Right forelimb (tissue), 1 donor: ENCODE results near the gene ID1.

Experiments
- DNase-seq: peaks from one replicate; pipeline ENCODE4 v3.0.0-alpha.2; 2018

The ID1 gene, protein sequence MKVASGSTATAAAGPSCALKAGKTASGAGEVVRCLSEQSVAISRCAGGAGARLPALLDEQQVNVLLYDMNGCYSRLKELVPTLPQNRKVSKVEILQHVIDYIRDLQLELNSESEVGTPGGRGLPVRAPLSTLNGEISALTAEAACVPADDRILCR

GRCh38 chr20:31605031-31605901, at the start of gene ID1:
TSS of gene ID1 (plus strand) at chr20:31605289. CDS start at chr20:31605388, 99 bp downstream.
- DNase-seq = peak; percentile 97

DNA sequence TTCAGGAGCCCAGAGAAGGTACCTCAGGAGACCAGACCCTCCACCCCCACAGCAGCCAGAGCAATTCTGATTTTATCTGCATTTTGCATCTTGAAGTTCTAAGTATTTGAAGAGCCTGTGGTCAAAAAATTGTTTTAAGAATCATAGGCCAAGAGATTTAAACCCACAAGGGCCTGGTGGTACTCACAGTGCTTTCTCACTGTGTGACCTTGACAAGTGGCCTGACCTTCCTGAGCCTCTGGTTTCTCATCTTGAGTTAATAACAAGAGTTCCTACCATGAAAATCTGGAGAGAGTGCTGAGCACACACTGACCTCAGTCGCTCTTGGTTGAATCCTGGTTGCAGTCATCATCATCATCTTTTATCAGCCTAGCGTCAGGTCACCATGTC, 45.4 kb upstream of the ID1 start:
- DNase-seq = no peak

- DNase-seq = peak; percentile 67
Measured at GRCh38 chr20:31560094-31560745, 44.9 kb upstream of the ID1 start.

DNA sequence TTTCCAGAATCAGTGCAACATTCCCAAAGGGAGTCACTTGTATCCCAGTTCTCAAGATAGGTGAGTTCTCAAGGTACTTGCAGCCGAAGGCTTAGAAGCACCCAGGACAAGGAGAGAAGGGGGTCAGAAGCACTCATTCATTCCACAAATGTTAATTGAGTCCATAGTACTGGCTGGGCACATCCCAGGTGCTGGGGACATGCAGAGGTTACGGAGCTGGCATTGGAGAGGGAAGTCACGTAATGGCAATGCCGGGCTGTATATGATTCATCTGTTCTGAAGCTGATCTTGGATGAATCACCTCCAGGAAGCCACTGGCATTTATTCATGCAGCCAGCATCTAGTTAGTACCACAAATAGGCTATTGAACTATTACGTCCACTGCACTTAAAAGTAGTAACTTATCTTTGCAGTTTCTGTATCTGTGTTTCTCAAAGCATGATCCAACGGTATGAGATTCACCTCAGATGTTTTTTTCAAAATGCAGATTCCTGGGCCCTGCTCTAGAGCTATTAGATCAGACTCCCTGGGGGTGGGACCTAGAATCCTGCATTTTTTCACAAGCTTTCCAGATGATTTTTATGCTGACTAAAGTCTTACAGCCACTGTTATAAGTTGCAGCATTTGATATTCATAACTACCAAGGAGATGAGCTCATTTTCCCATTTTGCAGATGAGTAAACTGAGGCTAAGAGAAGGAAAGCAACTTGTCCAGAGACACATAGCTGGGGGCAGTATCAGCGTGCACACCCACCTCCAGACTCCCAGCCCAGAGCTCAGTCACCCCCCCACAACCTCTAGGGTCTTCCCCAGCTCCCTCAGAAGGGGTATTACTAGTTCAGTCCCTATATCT, 44.1 kb upstream of the ID1 start:
- DNase-seq = no peak

DNA sequence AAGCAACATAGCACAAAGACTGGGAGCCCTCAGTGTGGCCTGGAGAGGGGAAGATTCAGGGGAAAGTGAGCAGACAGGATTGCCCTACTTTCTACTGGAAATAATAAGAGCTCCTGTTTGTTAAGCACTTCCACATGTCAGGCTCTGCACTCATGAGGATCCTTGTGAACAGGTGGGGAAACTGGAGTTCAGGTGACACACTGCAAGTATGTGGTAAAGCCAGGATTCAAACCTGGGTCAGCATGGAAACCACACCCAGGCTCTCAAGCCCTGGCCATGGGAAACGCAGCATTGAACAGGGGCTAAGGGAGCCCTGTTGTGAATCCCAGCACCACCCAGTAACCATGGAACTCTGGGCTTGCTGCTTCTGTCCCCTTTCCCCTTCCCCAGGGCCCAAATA, 42.8 kb upstream of the ID1 start:
- DNase-seq = no peak

GRCh38 chr20:31564284-31564683, 40.8 kb upstream of the ID1 start:
- DNase-seq = no peak

DNA sequence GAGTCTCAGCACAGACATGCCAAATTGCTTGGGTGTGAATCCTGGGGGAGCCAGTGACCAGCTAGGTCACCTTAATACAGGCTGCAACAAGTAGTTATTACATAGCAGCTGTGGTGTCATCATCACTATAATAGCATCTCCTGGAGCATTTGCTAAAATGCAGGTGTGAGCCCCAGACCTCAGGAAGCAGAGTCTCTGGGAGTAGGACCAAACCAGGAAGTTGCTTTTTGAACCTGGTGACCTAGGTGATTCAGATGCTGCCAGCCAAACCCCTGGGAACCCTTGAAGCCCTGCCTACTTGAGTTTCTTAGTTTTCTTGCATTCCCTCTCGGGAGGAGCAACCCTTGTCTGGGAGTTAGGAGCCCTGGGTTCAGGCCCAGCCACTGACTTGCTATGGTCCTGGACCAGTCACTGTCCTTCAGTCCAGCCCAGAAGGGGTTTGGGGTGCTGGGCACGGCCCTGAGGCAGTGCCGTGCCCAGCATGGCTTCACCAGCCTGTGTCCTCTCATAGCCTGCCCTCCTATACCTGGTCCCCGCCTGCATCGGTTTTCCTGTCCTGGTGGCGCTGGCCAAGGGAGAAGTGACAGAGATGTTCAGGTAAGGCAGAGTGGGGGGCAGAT, 39.3 kb upstream of the ID1 start:
- no peak for DNase-seq

DNA sequence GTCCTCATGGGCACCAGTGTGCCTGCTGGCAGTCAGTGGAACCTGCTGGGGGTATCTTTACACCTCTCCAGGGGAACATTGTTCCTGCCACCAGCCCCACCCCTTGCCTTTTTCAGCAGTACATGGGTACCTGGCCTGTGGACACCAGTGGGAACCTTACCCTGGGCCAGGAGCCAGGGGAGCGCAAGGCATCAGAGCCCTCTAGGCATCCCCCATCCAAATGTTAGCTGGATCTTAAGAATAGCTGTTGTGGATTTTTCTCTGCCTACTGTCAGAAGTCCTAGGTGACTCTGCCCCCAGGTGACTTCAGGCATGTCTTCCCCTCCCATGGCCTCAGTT, 38.8 kb upstream of the ID1 start:
- no peak for DNase-seq

DNA sequence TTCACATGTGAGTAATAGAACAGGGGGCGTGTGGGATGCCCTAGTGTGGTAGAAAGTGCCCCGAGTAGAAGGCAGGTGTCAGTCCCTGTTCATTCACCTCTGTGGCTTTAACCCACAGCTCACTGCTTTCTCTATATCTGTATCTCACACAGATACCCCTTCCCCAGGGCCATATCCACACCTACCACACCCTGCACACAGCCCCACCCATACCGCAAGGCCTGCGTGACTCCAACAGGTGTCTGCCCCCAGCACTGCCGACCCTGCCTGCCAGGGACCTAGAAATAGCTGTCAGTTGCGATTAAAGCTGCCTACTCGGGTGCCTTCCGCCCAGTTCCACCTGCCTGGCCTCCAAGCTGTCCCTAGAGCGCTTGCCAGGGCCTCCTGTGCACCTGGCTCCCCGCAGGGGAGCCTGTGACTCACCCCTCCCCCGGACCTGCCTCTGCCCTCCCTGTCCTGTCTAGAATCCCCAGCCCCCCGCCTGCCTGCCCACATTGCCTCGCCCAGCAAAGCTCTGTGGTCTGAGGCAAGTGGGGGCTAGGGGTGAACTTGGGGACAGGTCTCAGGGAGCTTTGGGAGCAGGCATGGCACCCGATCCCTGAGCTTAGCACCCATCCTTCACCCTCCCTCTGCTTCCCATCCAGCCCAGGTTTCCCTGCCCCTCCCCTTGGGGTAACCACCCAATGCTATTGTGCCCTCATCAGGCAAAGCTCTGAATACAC, 38.3 kb upstream of the ID1 start:
- no peak for DNase-seq

DNA sequence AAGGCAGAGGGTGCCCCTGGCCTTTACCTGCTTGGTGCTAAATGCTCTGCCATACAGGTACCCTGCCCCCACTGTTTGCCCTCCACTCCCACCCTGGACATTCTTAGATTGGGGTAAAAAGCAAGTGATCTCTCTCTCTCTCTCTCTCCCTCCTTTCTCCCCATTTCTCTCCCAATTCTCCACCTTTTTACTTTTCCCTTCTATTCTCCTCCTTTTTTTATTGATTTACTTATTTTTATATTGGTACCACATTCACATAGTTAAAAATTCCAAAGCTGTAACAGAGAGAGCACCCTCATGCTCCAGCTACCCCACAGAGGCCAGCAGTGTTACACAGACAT, 37.7 kb upstream of the ID1 start:
- no peak for DNase-seq

- DNase-seq = no peak
Measured at GRCh38 chr20:31568041-31568731, 36.9 kb upstream of the ID1 start.

DNA sequence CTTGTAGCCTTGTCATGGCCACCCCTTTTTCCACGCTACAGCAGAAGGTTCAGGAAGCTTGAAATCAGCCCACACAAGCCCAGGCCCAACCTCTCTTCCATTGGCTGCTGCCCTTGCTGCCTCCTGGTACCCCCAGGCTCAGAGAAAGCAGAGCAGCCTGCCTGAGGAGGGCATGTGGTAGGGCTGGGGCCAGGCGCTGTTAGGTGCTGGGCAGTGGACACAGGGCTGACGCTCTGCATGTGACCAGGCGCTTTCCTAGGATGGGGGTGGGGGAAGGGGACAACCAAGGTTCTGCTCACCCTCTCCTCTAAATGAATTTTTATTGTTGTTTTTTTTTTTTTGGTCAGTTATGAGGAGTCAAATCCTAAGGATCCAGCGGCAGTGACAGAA, 36.3 kb upstream of the ID1 start:
- no peak for DNase-seq

GRCh38 chr20:31569163-31570020, 35.7 kb upstream of the ID1 start:
- DNase-seq = peak; percentile 79

- no peak for DNase-seq
Measured at GRCh38 chr20:31570021-31570463, 35.0 kb upstream of the ID1 start.

- DNase-seq = peak; percentile 81
Measured at GRCh38 chr20:31570735-31571617, 34.1 kb upstream of the ID1 start.

DNA sequence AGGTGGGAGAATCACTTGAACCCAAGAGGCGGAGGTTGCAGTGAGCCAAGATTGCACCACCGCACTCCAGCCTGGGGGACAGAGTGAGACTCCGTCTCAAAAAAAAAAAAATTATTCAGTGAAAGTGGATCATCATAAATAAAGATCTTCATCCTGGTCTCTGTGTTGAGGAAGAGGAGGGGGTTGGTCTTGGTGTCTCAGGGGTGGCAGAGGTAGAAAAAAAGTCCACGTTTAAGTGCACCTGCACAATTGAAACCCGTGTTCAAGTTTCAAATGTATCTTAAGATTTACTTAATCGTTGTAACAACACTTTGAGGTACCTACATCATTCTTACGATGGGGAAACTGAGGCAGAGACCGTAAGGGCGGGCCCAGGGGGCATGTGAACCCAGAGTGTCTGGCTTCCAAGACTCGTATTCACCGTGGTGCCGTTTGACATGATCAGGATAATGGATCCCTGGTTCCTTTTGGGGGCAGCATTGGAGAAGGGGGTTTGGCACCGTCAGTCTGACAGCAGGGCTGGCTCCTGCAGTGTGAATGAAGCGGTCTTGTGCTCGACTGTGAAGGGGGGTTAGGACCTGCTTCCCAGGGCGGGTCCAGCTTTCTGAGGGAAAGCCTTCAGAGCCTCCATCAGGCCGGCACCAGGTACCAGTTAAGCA, 32.9 kb upstream of the ID1 start:
- no peak for DNase-seq

- DNase-seq = peak; percentile 96
Measured at GRCh38 chr20:31572701-31573554, 32.2 kb upstream of the ID1 start.
